Heart left ventricle (tissue), 13 donors: ENCODE results near the gene SUGP2.

Source experiments
- CTCF ChIP-seq, 12 donors: fragments of 200-600 bp; sonication (generic) in 4 of 12; IDR thresholded peaks; one replicate each; pipeline versions ENCODE4 v1.5.0 to v1.8.0; 2018 to 2022; ENCODE audit warnings: antibody characterized with exemption in 12 of 12, mild to moderate bottlenecking in 5 of 12
- POLR2A ChIP-seq, 2 donors: fragments of 450-650 bp; IDR thresholded peaks; one replicate each; pipeline ENCODE4 v1.6.1; 2017; ENCODE audit warnings: antibody characterized with exemption in 2 of 2, mild to moderate bottlenecking in 2 of 2, moderate library complexity in 2 of 2
- donor health status: ischemic (EF 13 %, LVEDD 7.1; RV severe dilation, severe dysfunction).
- donor health status: DM: no; HTN: yes; CAD: no.
- donor health status: DM: no; HTN: no; CAD: no.
- donor health status: ischemic (EF 25% LVEDD 6.9; RV normal size, moderate dysfunction).
- donor health status: ischemic (EF 25% LVEDD 5.7; RV mildly dilated, moderate dysfunction).
- donor health status: ischemic (EF 35%, LVEDD 5.7; RV mildly dilated, moderate dysfunction).
- donor health status: nonischemic (EF 11% LVEDD 7.7; RV severe dilation, severe dysfunction).
- donor health status: DM: yes; HTN: yes; CAD: no.
- donor health status: PGD.
- donor health status: ischemic (EF 29% LVEDD 5.4; RV normal size, mild dysfunction).
- donor health status: nonischemic (EF 23%, LVEDD 6.1; RV moderate dilation, normal function).

- no peak for TF ChIP-seq CTCF (IDR thresholded peaks at IDR 0.05)
- no peak for TF ChIP-seq POLR2A (IDR thresholded peaks at IDR 0.05)
Measured at GRCh38 chr19:19062454-19063182, 29.3 kb upstream of the SUGP2 start.
